ENCODE results near the gene MED1.
"Not testable (repeated sequence)": the region's sequence is repeated elsewhere in the genome, so short reads cannot be mapped to it uniquely, and the experiment has no call there.

- not testable (repeated sequence) for TF ChIP-seq TAF1 (IDR thresholded peaks at IDR 0.05; ENCODE audit: borderline replicate concordance, low read depth, low read length); POLR2A (IDR thresholded peaks at IDR 0.05; ENCODE audit: low read depth, low read length); POLR2AphosphoS5 (IDR thresholded peaks at IDR 0.05; ENCODE audit: low read depth, low read length)
Measured at GRCh38 chr17:39487490-39487889, 36.4 kb upstream of the MED1 start.

Measured in GM12892 (cell line).